GM19023 (cell line): Measurements from ENCODE around the gene PRAMEF20.
"Not testable (repeated sequence)": the region's sequence is repeated elsewhere in the genome, so short reads cannot be mapped to it uniquely, and the experiment has no call there.

Source experiments
- ATAC-seq: cut with Tn5 transposase; IDR thresholded peaks from one replicate; pipeline ENCODE4 v1.9.1; 2021; ENCODE audit warnings: mild to moderate bottlenecking, moderate library complexity; ENCODE audit not compliant: unreplicated experiment

PRAMEF20 gene

GRCh38 chr1:13410150-13410549 is at the start of gene PRAMEF20:
Gene PRAMEF20 (plus strand): TSS chr1:13410450. CDS start chr1:13416355, 5,905 bp downstream.
- not testable (repeated sequence) for ATAC-seq

- not testable (repeated sequence) for ATAC-seq
These were observed 47.9 kb upstream of the PRAMEF20 start for GRCh38 chr1:13362364-13362763.

DNA sequence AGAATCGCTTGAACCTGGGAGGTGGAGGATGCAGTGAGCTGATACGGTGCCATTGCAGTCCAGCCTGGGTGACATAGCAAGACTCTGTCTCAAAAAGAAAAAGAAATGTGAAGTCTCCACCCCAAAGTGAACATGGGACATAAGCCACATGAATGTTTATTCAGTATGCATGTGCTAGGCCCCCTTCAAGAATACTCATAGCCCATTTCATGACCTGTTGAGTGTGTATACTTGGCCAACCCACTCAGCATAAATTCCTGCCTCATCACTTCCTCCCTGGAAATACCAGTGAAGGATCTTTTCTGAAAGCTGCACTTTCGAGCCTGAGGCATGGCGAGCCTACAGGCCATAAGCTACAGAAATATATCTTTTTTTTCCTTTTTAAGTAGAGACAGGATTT is 45.3 kb upstream of the PRAMEF20 start:
- ATAC-seq = not testable (repeated sequence)

- ATAC-seq = not testable (repeated sequence)
These were observed 43.7 kb upstream of the PRAMEF20 start for GRCh38 chr1:13366536-13366935.

DNA sequence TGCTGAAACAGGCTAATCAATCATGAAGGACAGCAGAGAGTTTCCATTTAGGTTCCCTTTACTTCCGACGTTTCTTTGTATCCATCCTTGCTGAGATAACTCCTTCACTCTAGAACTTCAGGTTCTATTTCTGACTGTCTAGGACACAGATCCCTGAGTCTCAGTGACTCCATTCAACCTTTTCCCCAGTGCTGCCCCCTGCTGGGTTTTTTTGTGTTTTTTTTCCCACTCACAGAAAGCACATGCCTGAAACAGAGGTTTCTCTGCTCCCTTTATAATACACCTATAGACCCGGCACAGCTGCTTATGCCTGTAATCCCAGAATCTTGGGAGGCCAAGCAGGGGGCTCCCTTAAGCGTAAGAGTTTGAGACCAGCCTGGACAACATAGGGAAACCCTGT is 41.7 kb upstream of the PRAMEF20 start:
- not testable (repeated sequence) for ATAC-seq

GRCh38 chr1:13378983-13379382 is 31.3 kb upstream of the PRAMEF20 start:
- not testable (repeated sequence) for ATAC-seq

DNA sequence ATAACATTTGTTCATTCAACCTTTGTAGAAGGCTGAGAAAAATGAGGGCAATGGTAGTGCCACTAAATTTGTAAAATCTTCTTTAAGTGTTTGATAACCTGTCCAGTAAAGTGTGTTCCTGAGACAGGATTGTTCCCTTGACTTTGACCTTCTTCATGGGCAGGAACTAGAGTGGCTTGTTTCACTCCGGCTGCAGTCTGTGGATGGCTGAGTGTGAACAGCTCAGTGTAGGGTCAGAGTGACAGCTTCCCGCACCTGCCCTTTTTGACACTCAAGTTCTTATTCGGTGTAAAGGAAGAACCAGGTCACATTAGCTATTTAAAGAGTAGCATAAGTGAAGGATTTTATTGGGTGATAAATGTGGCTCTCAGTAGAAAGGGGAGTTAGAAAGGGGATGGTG is 29.9 kb upstream of the PRAMEF20 start:
- ATAC-seq = not testable (repeated sequence)

- not testable (repeated sequence) for ATAC-seq
These were observed 20.9 kb upstream of the PRAMEF20 start, which contains the start of gene PRAMEF17 for GRCh38 chr1:13389332-13389731. Gene PRAMEF17 (plus strand): TSS chr1:13389632. CDS start chr1:13389658, 26 bp downstream.

DNA sequence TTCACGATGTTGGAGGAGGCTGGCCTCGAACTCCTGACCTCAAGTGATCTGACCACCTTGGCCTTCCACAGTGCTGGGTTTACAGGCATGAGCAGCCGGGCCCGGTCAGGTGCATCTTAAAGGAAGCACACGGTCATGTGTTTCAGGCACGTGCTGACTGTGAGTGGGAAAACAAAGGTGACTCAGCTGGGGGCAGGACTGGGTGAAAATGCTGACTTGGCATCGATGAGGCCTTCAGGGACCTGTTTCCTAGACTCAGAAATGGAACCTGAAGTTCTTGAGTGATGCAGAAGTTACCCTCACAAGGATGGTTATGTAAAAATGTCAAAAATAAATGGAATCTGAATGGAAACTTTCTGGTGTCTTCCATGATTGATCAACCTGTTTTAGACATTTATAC is 17.2 kb upstream of the PRAMEF20 start:
- ATAC-seq = not testable (repeated sequence)

DNA sequence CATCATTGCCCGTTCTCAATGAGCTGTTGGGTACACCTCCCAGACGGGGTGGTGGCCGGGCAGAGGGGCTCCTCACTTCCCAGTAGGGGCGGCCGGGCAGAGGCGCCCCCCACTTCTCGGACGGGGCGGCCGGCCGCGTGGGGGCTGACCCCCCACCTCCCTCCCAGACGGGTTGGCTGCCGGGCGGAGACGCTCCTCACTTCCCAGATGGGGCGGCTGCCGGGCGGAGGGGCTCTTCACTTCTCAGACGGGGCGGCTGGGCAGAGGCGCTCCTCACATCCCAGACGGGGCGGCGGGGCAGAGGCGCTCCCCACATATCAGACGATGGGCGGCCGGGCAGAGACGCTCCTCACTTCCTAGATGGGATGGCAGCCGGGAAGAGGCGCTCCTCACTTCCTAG is 15.5 kb upstream of the PRAMEF20 start:
- ATAC-seq = not testable (repeated sequence)

GRCh38 chr1:13395311-13395710 is 14.9 kb upstream of the PRAMEF20 start:
- ATAC-seq = not testable (repeated sequence)

- no peak for ATAC-seq
These were observed 2.4 kb upstream of the PRAMEF20 start for GRCh38 chr1:13407811-13408210.

DNA sequence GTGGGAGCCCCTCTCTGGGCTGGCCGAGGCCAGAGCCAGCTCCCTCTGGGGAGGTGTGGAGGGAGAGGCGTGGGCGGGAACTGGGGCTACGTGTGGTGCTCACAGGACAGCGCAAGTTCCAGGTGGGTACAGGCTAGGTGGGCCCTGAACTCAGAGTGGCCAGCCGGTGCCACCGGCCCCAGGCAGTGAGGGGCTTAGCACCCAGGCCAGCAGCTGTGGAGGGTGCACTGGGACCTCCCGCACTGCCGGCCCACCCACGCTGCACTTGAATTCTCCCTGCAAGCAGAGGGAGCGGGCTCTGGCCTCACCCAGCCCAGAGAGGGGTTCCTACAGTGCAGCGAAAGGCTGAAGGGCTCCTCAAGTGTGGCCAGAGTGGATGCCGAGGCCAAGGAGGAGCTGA is 20.2 kb downstream of the PRAMEF20 start:
- no peak for ATAC-seq

- no peak for ATAC-seq
These were observed 22.0 kb downstream of the PRAMEF20 start for GRCh38 chr1:13432251-13432650.

- not testable (repeated sequence) for ATAC-seq
These were observed 23.6 kb downstream of the PRAMEF20 start for GRCh38 chr1:13433694-13434358.

DNA sequence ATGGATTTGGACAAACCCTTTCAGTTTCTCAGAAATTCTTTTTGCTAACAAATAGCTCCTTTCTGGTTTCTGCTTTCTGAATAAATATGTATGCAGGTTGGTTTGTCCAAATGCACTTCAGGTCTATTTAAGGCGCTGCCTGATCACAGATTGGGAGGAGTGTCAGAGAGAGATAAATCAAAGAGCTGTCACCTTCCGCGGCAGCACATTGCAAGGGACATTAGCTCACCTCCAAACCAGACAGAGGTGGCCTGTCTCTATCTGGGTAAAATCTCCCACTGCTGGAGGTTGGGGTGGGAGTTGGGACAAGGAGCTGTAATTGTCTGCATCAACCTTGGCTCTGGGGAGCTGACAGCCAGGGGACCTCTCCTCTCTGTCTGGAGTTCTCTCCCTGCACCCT is 25.2 kb downstream of the PRAMEF20 start:
- ATAC-seq = no peak

GRCh38 chr1:13439104-13439783 is 29.0 kb downstream of the PRAMEF20 start:
- not testable (repeated sequence) for ATAC-seq

DNA sequence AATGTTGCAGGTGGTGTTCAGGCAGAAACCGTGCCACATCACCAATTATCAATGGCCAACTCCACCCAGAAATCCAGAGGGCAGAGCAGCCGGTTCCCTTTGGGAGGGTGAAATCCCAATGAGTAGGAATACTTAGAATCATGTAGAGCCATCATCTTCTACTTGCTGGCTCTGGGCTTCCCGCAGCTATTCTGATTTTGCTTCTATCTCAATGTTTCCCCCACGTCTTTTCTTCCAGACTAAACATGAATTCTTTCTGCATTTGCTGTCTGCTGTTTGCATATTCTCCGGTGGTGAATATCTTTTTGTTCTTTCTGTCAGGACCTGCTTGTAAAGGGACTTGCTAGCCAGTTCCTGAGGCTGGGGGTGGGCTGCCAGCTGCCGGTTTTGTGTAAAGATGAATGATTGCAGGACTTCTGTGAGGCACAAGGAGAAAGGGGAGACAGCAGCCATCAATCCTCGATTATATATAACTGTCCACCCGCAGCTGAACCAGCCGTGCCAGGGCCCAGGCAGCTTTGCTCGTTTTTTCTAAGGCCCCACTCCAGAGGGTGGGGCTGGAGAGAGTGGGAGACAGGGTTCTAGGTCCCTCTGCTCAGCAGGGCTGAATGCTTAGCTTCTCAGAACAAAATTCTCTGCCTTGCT is 33.2 kb downstream of the PRAMEF20 start:
- no peak for ATAC-seq

DNA sequence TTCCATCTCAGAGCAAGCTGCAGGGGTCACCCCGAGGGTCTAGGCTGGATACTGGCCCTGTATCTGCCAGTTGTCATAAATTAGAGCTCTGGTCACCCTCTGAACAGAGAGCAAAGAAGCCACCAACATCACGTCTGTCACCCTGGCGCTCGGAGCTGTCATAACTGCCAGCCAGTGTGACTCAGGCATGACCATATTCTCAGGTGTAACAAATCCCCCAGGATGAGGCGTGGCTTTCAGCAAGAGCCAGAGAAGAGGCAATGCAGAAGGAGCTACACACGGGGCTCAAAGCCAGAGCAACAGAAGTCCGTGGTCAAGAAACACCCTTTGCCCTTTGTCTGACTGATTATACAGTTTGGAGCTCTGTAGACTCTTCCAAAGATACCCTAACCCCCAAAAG is 40.0 kb downstream of the PRAMEF20 start:
- ATAC-seq = no peak

DNA sequence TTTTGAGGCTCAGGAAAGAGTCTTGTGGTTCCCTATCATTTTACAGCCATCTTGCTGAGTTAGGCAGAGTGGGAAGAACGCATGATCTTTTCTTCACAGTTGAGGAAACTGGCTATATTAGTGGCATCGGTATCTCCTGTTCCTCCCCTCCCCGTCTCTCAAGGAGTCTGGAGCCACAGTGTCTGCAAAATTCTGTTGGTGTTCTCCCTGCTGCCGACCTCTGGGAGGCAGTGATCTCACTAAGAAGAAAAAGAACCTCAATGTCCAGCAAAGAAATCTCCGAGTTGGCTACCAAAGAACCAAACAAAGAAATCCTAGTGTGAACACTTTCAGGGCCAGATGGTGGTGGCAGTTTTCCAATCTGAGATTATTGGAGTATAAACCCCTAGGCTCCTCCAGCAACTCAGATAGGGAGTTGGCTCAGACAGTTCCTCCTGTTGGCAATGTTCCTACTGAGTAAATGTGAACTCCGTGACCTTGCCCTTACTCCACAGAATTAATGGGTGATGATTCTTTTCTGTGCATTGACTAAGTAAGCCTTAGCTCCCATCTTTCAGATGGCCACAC is 41.2 kb downstream of the PRAMEF20 start:
- no peak for ATAC-seq

DNA sequence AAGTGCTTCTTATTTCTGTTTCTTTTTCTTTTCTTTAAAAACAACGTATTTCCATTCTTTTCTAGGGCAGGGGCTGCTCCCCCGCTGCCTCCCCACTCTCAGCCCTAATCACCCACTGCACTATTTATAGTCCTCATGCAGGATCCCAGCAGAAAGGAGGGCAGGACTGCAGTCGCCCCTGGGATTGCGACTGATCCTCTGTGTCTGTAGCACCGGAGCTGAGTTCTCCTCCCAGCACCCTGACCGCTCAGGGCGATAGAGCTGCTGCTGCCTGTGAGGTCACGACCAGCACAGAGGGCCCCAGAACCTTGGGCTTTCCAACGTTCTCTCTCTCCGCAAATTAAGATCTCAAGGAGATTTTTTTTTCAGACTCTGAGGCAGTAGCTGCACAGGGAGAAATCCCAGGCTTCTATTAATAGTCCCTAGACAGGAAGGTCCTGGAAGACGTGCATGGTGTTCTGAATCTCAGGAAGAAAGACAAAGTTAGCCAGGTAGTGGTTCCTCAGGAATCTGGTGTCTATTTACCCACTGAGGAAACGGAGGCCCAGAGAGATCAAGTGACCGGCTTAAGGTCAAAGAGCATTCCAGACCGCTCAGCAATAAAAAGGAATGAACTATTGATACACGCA is 46.8 kb downstream of the PRAMEF20 start:
- no peak for ATAC-seq
